NCI-H446 treated with DMSO at 0.1 percent for 48 hours (cell line): ENCODE data around the gene MRPL49.

Experiments
- DNase-seq: peaks from one replicate; lab custom pipeline; 2025; lab: John Stamatoyannopoulos, UW

Gene MRPL49

GRCh38 chr11:65102142-65103095, 19.7 kb upstream of the MRPL49 start:
- no peak for DNase-seq

GRCh38 chr11:65103476-65103875, 18.6 kb upstream of the MRPL49 start:
- no peak for DNase-seq

GRCh38 chr11:65104628-65105027, 17.5 kb upstream of the MRPL49 start:
- no peak for DNase-seq

- no peak for DNase-seq
These were observed 15.0 kb upstream of the MRPL49 start for GRCh38 chr11:65107078-65107477.

GRCh38 chr11:65107751-65108468, 14.2 kb upstream of the MRPL49 start:
- no peak for DNase-seq

- no peak for DNase-seq
These were observed 13.5 kb upstream of the MRPL49 start for GRCh38 chr11:65108469-65109123.

GRCh38 chr11:65109231-65110198, 12.6 kb upstream of the MRPL49 start:
- DNase-seq: no peak

GRCh38 chr11:65110354-65110861, 11.7 kb upstream of the MRPL49 start:
- DNase-seq: peak; percentile 65

GRCh38 chr11:65111159-65111743, 10.9 kb upstream of the MRPL49 start:
- DNase-seq: no peak

GRCh38 chr11:65111744-65112545, 10.2 kb upstream of the MRPL49 start, which contains the start of gene TM7SF2:
Gene TM7SF2 (plus strand): TSS chr11:65111872. CDS start chr11:65112016, 144 bp downstream.
- peak; percentile 85 for DNase-seq

GRCh38 chr11:65112546-65113360, 9.4 kb upstream of the MRPL49 start:
- DNase-seq: no peak

- DNase-seq: no peak
These were observed 8.8 kb upstream of the MRPL49 start for GRCh38 chr11:65113361-65113756.

- no peak for DNase-seq
These were observed 8.3 kb upstream of the MRPL49 start for GRCh38 chr11:65113839-65114238.

GRCh38 chr11:65114538-65115171, 7.5 kb upstream of the MRPL49 start:
- no peak for DNase-seq

- DNase-seq: no peak
These were observed 6.6 kb upstream of the MRPL49 start for GRCh38 chr11:65115361-65116082.

- no peak for DNase-seq
These were observed 5.5 kb upstream of the MRPL49 start for GRCh38 chr11:65116370-65117205.
